Caco-2 (cell line): ENCODE results near the gene MGARP. TPM values are rescaled to one million over a fixed set of nuclear protein-coding genes. Genes with fewer than 3 reads are reported as not detected.
"Not testable (repeated sequence)": the region's sequence is repeated elsewhere in the genome, so short reads cannot be mapped to it uniquely, and the experiment has no call there.

Experiments
- BruUV-seq: library from RNA; stranded (reverse); fragments of 400-500 nt; replicated peaks from 2 replicates; lab custom pipeline; 2021; lab: Mats Ljungman, UMichigan
- CTCF ChIA-PET: fragments of 300-600 bp; sonication (Branson Sonifier 250); formaldehyde crosslinking; loops from one replicate; lab custom pipeline; 2022; ENCODE audit warnings: antibody characterized with exemption; lab: Charles Lee
- POLR2A ChIA-PET: fragments of 300-600 bp; sonication (Branson Sonifier 250); formaldehyde crosslinking; loops from one replicate; lab custom pipeline; 2022; ENCODE audit warnings: antibody characterized with exemption; lab: Charles Lee
- DNase-seq, 2 experiments: peaks; one replicate each; pipeline versions ENCODE4 v3.0.0 to v3.0.0-alpha.2; 2020 to 2022
- H3K27me3 ChIP-seq: replicated peaks from 2 replicates; pipeline ENCODE4 v1.6.0; 2011; ENCODE audit warnings: low read length; ENCODE audit not compliant: control insufficient read depth, insufficient read depth
- H3K36me3 ChIP-seq: 2 replicates; pipeline ENCODE4 v1.5.1; 2011; ENCODE audit warnings: low read length; ENCODE audit not compliant: control insufficient read depth, insufficient read depth
- H3K4me1 ChIP-seq: fragments of 250-450 bp; sonication (Bioruptor Pico); 2 replicates; pipeline ENCODE4 v1.5.1; 2020; ENCODE audit warnings: mild to moderate bottlenecking
- H3K4me3 ChIP-seq: 2 replicates; pipeline ENCODE4 v1.5.1; 2011; ENCODE audit warnings: low read depth, mild to moderate bottlenecking, control low read depth, low read length
- H3K9me3 ChIP-seq: fragments of 250-450 bp; sonication (Bioruptor Pico); 2 replicates; pipeline ENCODE4 v1.5.1; 2020; ENCODE audit warnings: mild to moderate bottlenecking, moderate library complexity
- H3K27ac Mint-ChIP-seq: one replicate; pipeline ENCODE4 v1.8.0; 2022; ENCODE audit warnings: mixed read lengths; ENCODE audit not compliant: unreplicated experiment
- H3K27me3 Mint-ChIP-seq: one replicate; pipeline ENCODE4 v1.8.0; 2022; ENCODE audit warnings: mixed read lengths; ENCODE audit not compliant: insufficient read depth, unreplicated experiment
- H3K36me3 Mint-ChIP-seq: one replicate; pipeline ENCODE4 v1.8.0; 2022; ENCODE audit warnings: mild to moderate bottlenecking, mixed read lengths; ENCODE audit not compliant: insufficient read depth, unreplicated experiment
- H3K4me1 Mint-ChIP-seq: one replicate; pipeline ENCODE4 v1.8.0; 2022; ENCODE audit warnings: low read depth, mixed read lengths; ENCODE audit not compliant: unreplicated experiment
- H3K4me3 Mint-ChIP-seq: one replicate; pipeline ENCODE4 v1.8.0; 2022; ENCODE audit warnings: mild to moderate bottlenecking, moderate library complexity, mixed read lengths; ENCODE audit not compliant: unreplicated experiment
- H3K9me3 Mint-ChIP-seq: one replicate; pipeline ENCODE4 v1.8.0; 2022; ENCODE audit warnings: mixed read lengths; ENCODE audit not compliant: unreplicated experiment
- CTCF ChIP-seq, 2 experiments: fragments of 200-600 bp in 1 of 2; IDR thresholded peaks; 1 replicate in 1 of 2; 2 replicates in 1 of 2; pipeline versions ENCODE4 v1.5.1 to v1.8.0; 2011 to 2022; ENCODE audit warnings: antibody characterized with exemption in 1 of 2, control low read depth in 1 of 2, inconsistent platforms in 1 of 2, low read depth in 1 of 2, low read length in 1 of 2, mild to moderate bottlenecking in 1 of 2, moderate library complexity in 1 of 2; ENCODE audit not compliant: insufficient read depth in 1 of 2, severe bottlenecking in 1 of 2, unreplicated experiment in 1 of 2
- intact Hi-C: fragments of 100-400 bp; cut with micrococcal nuclease; formaldehyde crosslinking; loops from one replicate; pipeline ENCODE4 v1.10.0; 2022; ENCODE audit not compliant: unreplicated experiment
- total RNA-seq: library from RNA; stranded (reverse); gene quantifications from 2 replicates; pipeline ENCODE4 v1.2.3, GENCODE V29; 2022

MGARP gene
- total RNA-seq, 1 experiment from 2014 or later: 0.23 TPM

- Mint-ChIP-seq H3K36me3 (peaks cover 21% of the 10 kb centered on the region), H3K27me3 (no peaks in the 10 kb centered on the region), H3K4me1 (peaks cover 4% of the 10 kb centered on the region), H3K4me3 (no peak overlapping the region), H3K9me3 (no peaks in the 10 kb centered on the region), H3K27ac (no peak overlapping the region)
- no peak for TF ChIP-seq CTCF (IDR thresholded peaks at IDR 0.05; ENCODE audit: insufficient read depth in 1 of 2, low read depth in 1 of 2, low read length in 1 of 2, severe bottlenecking in 1 of 2, unreplicated experiment in 1 of 2)
- no TSS peak for BruUV-seq
- no peak for DNase-seq
- Histone ChIP-seq H3K4me1 (peaks cover 8% of the 10 kb centered on the region; the same call in 1 of the 2 replicates), H3K4me3 (no peak overlapping the region), H3K36me3 (no peaks in the 10 kb centered on the region; the same call in 1 of the 2 replicates), H3K9me3 (no peaks in the 10 kb centered on the region), H3K27me3 (no peaks in the 10 kb centered on the region)
- POLR2A ChIA-PET: no interaction called here
- intact Hi-C loops: no loop called here
- CTCF ChIA-PET: interaction anchor here (0.6 kb wide), 1 partner anchor 42 kb away, joined by 3 read pairs; no protein-coding TSS in a partner anchor
These were observed 44.6 kb upstream of the MGARP start for GRCh38 chr4:139324620-139325019.

GRCh38 chr4:139322541-139322940 lies 42.5 kb upstream of the MGARP start:
- BruUV-seq, H3K4me1 ChIP-seq, DNase-seq, H3K9me3 Mint-ChIP-seq, H3K36me3 Mint-ChIP-seq, H3K27ac Mint-ChIP-seq, H3K9me3 ChIP-seq, H3K4me3 Mint-ChIP-seq, POLR2A ChIA-PET, H3K4me3 ChIP-seq, H3K36me3 ChIP-seq, H3K27me3 ChIP-seq, intact Hi-C loops, H3K27me3 Mint-ChIP-seq, H3K4me1 Mint-ChIP-seq: not testable (repeated sequence)
- CTCF ChIA-PET: interaction anchor here (0.6 kb wide), 1 partner anchor 81 kb away, joined by 5 read pairs; no protein-coding TSS in a partner anchor

DNA sequence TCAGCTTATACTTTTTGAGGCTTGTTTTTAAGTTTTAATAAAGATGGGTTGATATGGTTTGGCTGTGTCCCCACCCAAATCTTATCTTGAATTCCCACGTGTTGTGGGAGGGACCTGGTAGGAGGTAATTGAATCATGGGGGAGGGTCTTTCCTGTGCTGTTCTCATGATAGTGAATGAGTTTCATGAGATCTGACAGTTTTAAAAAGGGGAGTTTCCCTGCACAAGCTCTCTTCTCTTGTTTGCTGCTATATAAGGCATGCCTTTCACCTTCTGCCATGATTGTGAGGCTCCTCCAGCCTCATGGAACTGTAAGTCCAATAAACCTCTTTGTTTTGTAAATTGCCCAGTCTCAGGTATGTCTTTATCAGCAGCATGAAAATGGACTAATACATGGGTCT lies 42.0 kb upstream of the MGARP start:
- CTCF ChIA-PET, H3K9me3 Mint-ChIP-seq, H3K36me3 ChIP-seq, H3K4me1 ChIP-seq, H3K36me3 Mint-ChIP-seq, H3K27me3 ChIP-seq, DNase-seq, H3K9me3 ChIP-seq, H3K4me1 Mint-ChIP-seq, H3K4me3 Mint-ChIP-seq, H3K4me3 ChIP-seq, H3K27ac Mint-ChIP-seq, H3K27me3 Mint-ChIP-seq, BruUV-seq, POLR2A ChIA-PET, intact Hi-C loops: not testable (repeated sequence)

GRCh38 chr4:139319571-139319970 lies 39.5 kb upstream of the MGARP start:
- no TSS peak for BruUV-seq
- ChIA-PET POLR2A (no interaction called here), CTCF (no interaction called here)
- no peak overlapping the region for H3K4me3 ChIP-seq
- Mint-ChIP-seq H3K4me1 (peaks cover 14% of the 10 kb centered on the region), H3K27ac (no peak overlapping the region), H3K4me3 (no peak overlapping the region), H3K27me3 (no peaks in the 10 kb centered on the region), H3K36me3 (no peaks in the 10 kb centered on the region), H3K9me3 (peaks cover 11% of the 10 kb centered on the region)
- TF ChIP-seq CTCF (IDR thresholded peaks at IDR 0.05; ENCODE audit: insufficient read depth in 1 of 2, low read depth in 1 of 2, low read length in 1 of 2, severe bottlenecking in 1 of 2, unreplicated experiment in 1 of 2): no peak
- no peaks in the 10 kb centered on the region; the same call in 1 of the 2 replicates for H3K36me3 ChIP-seq
- H3K27me3 ChIP-seq: no peaks in the 10 kb centered on the region
- no peaks in the 10 kb centered on the region for H3K9me3 ChIP-seq
- DNase-seq: no peak
- peaks cover 8% of the 10 kb centered on the region; the same call in 1 of the 2 replicates for H3K4me1 ChIP-seq
- intact Hi-C loops: no loop called here
